Upper lobe of left lung (tissue), 6 donors: Measurements from ENCODE around the gene ABL2. TPM values are rescaled to one million over a fixed set of nuclear protein-coding genes. Genes with fewer than 3 reads are reported as not detected.

Experiments used
- ATAC-seq, 2 donors: fragments of 200-7000 bp; cut with Tn5 transposase; one replicate each; pipeline ENCODE4 v1.9.1; 2022; ENCODE audit warnings: mild to moderate bottlenecking in 2 of 2, moderate library complexity in 2 of 2; ENCODE audit not compliant: low FRiP score in 2 of 2
- DNase-seq, 2 donors: peaks; one replicate each; pipeline ENCODE4 v3.0.0-alpha.2; 2019 to 2020
- H3K27ac ChIP-seq, 4 donors: fragments of 200-600 bp; sonication (generic); one replicate each; pipeline ENCODE4 v1.5.1; 2016 to 2019
- H3K27me3 ChIP-seq, 4 donors: fragments of 200-600 bp; sonication (generic); one replicate each; pipeline ENCODE4 v1.5.1; 2017 to 2019
- H3K36me3 ChIP-seq, 4 donors: fragments of 200-600 bp; sonication (generic); one replicate each; pipeline ENCODE4 v1.5.1; 2016 to 2019
- H3K4me1 ChIP-seq, 4 donors: fragments of 200-600 bp; sonication (generic); one replicate each; pipeline ENCODE4 v1.5.1; 2018 to 2019
- H3K4me3 ChIP-seq, 4 donors: fragments of 200-600 bp; sonication (generic); one replicate each; pipeline ENCODE4 v1.5.1; 2017 to 2019; ENCODE audit warnings: mild to moderate bottlenecking in 2 of 4, moderate library complexity in 1 of 4
- H3K9me3 ChIP-seq, 4 donors: fragments of 200-600 bp; sonication (generic); one replicate each; pipeline ENCODE4 v1.5.1; 2018 to 2019
- CTCF ChIP-seq, 6 experiments: fragments of 450-650 bp in 4 of 6; fragments of 200-600 bp in 2 of 6; sonication (generic) in 2 of 6; IDR thresholded peaks; one replicate each; pipeline ENCODE4 v1.5.1; 2016 to 2019; ENCODE audit warnings: antibody characterized with exemption in 6 of 6
- EP300 ChIP-seq, 4 donors: sonication (generic); formaldehyde crosslinking; IDR thresholded peaks; one replicate each; pipeline ENCODE4 v1.5.1; 2017; ENCODE audit warnings: antibody characterized with exemption in 4 of 4, control low read depth in 2 of 4
- POLR2A ChIP-seq, 4 donors: fragments of 450-650 bp; IDR thresholded peaks; one replicate each; pipeline ENCODE4 v1.5.1; 2016 to 2017; ENCODE audit warnings: antibody characterized with exemption in 4 of 4, mild to moderate bottlenecking in 2 of 4
- POLR2AphosphoS5 ChIP-seq, 2 donors: sonication (generic); formaldehyde crosslinking; IDR thresholded peaks; one replicate each; pipeline ENCODE4 v1.5.1; 2017; ENCODE audit warnings: antibody characterized with exemption in 2 of 2
- WGBS, 2 donors: methylation state at CpG; one replicate each; pipeline ENCODE4 v1.1.5; 2017 to 2018; 5-methylcytosine and 5-hydroxymethylcytosine counted together
- total RNA-seq, 6 donors: library from RNA; depleted of rRNA in 4 of 6; stranded (reverse); fragments of >200 nt in 4 of 6; gene quantifications; one replicate each; pipeline versions ENCODE4 v1.1.0 to v1.2.1, GENCODE V29; 2016 to 2021
- donor health status: DM: no; HTN: no; CAD: no; lungs with moderate emphysema.
- donor health status: DM: no; HTN: yes; CAD: no; lungs with severe emphysema.

ABL2 gene
- total RNA-seq, 6 donors from 2014 or later = 17.2 to 31.3 (median 22.9) TPM

GRCh38 chr1:179187735-179188471 is 41.6 kb downstream of the ABL2 start:
- Histone ChIP-seq H3K36me3 (no peaks in the 10 kb centered on the region), H3K4me1 (peaks cover 0 to 8% (median 6%) of the 10 kb centered on the region in 4 donors), H3K9me3 (no peaks in the 10 kb centered on the region), H3K27ac (no peak overlapping the region), H3K4me3 (no peak overlapping the region), H3K27me3 (no peaks in the 10 kb centered on the region)
- 94 to 97% methylated on average over 8 of the region's 8 CpGs for WGBS, 2 donors
- no peak for ATAC-seq
- TF ChIP-seq CTCF (IDR thresholded peaks at IDR 0.05) (no peak), EP300 (IDR thresholded peaks at IDR 0.05) (no peak), POLR2A (IDR thresholded peaks at IDR 0.05) (no peak), POLR2AphosphoS5 (IDR thresholded peaks at IDR 0.05) (no peak)
- no peak for DNase-seq

GRCh38 chr1:179187043-179187442 is 42.4 kb downstream of the ABL2 start:
- Histone ChIP-seq H3K4me3 (no peak overlapping the region), H3K36me3 (no peaks in the 10 kb centered on the region), H3K9me3 (no peaks in the 10 kb centered on the region), H3K4me1 (peaks cover 0 to 8% (median 6%) of the 10 kb centered on the region in 4 donors), H3K27ac (no peak overlapping the region), H3K27me3 (no peaks in the 10 kb centered on the region)
- ATAC-seq = no peak
- no peak for DNase-seq
- TF ChIP-seq CTCF (IDR thresholded peaks at IDR 0.05) (no peak), POLR2A (IDR thresholded peaks at IDR 0.05) (no peak), EP300 (IDR thresholded peaks at IDR 0.05) (no peak), POLR2AphosphoS5 (IDR thresholded peaks at IDR 0.05) (no peak)

- H3K4me1 ChIP-seq = no peaks in the 10 kb centered on the region
- H3K4me3 ChIP-seq = no peak overlapping the region
- no peaks in the 10 kb centered on the region for H3K27me3 ChIP-seq
- TF ChIP-seq POLR2A (IDR thresholded peaks at IDR 0.05) = no peak
- no peak for TF ChIP-seq EP300 (IDR thresholded peaks at IDR 0.05)
- no peak for TF ChIP-seq CTCF (IDR thresholded peaks at IDR 0.05)
- TF ChIP-seq POLR2AphosphoS5 (IDR thresholded peaks at IDR 0.05) = no peak
- H3K36me3 ChIP-seq = no peaks in the 10 kb centered on the region
- no peak for ATAC-seq
- H3K9me3 ChIP-seq = no peaks in the 10 kb centered on the region
- WGBS, 2 donors = 83 to 84% methylated on average over 1 of the region's 1 CpG
- no peak for DNase-seq
- H3K27ac ChIP-seq = no peak overlapping the region
Observed at GRCh38 chr1:179184403-179184802, 45.1 kb downstream of the ABL2 start.

- TF ChIP-seq POLR2A (IDR thresholded peaks at IDR 0.05) (no peak), CTCF (IDR thresholded peaks at IDR 0.05) (no peak), POLR2AphosphoS5 (IDR thresholded peaks at IDR 0.05) (no peak), EP300 (IDR thresholded peaks at IDR 0.05) (no peak)
- Histone ChIP-seq H3K36me3 (no peaks in the 10 kb centered on the region), H3K27me3 (no peaks in the 10 kb centered on the region), H3K9me3 (no peaks in the 10 kb centered on the region), H3K4me1 (peaks cover 0 to 3% (median 0%) of the 10 kb centered on the region in 4 donors), H3K4me3 (no peak overlapping the region), H3K27ac (no peak overlapping the region)
- ATAC-seq (no peak), DNase-seq (no peak)
- 89 to 97% methylated on average over 5 of the region's 5 CpGs for WGBS, 2 donors
Observed at GRCh38 chr1:179183857-179184256, 45.6 kb downstream of the ABL2 start.

DNA sequence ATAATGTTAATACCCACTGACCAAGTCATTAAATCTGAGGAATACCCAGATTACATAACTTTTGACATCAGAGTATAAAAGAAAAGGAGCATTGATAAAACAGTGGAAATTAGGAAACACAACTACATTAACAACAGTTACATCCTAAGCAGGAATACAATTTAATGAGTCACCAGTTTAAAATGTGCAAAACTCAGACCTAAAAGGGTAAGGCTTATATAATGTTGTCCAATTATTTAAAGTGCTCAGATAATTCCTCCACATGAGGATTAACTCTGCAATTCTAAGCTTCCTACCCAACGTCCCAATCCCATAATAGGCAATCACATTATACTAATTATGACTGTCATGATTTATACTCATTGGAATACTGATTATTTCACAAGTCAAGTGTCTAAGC is 50.5 kb downstream of the ABL2 start:
- Histone ChIP-seq H3K27ac (no peak overlapping the region), H3K4me1 (peaks cover 0 to 13% (median 8%) of the 10 kb centered on the region in 4 donors), H3K36me3 (no peaks in the 10 kb centered on the region), H3K9me3 (no peaks in the 10 kb centered on the region), H3K27me3 (no peaks in the 10 kb centered on the region), H3K4me3 (no peak overlapping the region)
- DNase-seq (no peak), ATAC-seq (no peak)
- WGBS, 2 donors = 64 to 70% methylated on average over 1 of the region's 1 CpG
- TF ChIP-seq CTCF (IDR thresholded peaks at IDR 0.05) = no peak
- TF ChIP-seq POLR2A (IDR thresholded peaks at IDR 0.05) = no peak
